GM23248 (cell line): ENCODE data around the gene ZBP1.

Experiments used
- EZH2 ChIP-seq: fragments of 200-600 bp; sonication (generic); IDR thresholded peaks from 2 replicates; pipeline ENCODE4 v1.6.1; 2018; ENCODE audit warnings: antibody characterized with exemption, mild to moderate bottlenecking; ENCODE audit not compliant: insufficient read depth, poor library complexity, severe bottlenecking
- EZH2phosphoT487 ChIP-seq: fragments of 200-600 bp; sonication (generic); IDR thresholded peaks from 2 replicates; pipeline ENCODE4 v1.6.1; 2018; ENCODE audit warnings: antibody characterized with exemption, moderate library complexity, mild to moderate bottlenecking, low read depth; ENCODE audit not compliant: insufficient read depth

DNA sequence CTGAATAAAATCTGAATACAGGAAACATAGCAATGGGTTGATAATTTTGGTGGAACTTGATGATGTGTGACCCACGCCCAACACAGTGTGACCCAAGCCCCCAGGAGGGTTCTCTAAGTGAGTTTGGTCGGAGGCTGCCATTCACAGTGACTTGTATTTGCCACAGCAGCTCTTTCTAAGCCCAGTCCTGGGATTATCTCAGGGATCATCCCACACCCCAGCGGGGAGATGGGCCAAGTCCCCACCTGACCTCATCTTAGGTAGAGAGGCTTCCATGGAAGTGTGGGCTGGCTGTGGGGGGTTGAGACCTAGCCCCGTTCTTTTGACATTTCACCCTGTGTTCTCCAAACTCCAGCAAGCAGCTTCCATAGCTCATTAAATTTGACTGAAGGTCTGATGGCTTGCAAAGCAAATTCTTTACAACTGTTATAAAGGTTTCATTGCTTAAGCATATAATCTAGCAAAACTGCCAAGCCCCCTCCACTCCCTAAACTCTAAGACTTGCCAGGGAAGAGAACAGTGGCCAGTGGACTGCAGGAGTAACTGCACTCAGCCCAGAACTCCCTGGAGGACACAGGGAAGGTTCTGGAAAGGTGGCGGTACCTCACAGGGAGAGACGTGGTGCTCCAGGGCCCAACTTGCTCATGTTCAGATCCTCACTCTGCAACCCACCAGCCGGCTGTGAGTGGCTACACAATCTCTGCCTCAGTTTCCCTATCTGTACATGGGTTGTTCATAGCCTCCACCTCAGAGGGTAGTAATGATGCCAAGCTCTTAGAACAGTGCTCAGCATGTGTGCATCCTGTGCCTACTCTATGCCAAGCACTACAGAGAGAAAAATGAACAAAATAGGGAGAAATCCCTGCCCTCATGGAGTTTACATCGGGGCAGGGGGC, 60.3 kb downstream of the ZBP1 start:
- TF ChIP-seq EZH2phosphoT487, result no peak
- no peak for TF ChIP-seq EZH2
